Endothelial cell (in vitro differentiated cells): Measurements from ENCODE around the gene CACNA1B. TPM values are rescaled to one million over a fixed set of nuclear protein-coding genes. Genes with fewer than 3 reads are reported as not detected.
A peak's percentile ranks its signal among the peaks of the same experiment; 100 is the strongest.
"Not testable (repeated sequence)": the region's sequence is repeated elsewhere in the genome, so short reads cannot be mapped to it uniquely, and the experiment has no call there.

Source experiments
- DNase-seq: peaks from one replicate; pipeline ENCODE4 v3.0.0; 2021; ENCODE audit warnings: low spot score
- H3K27ac Mint-ChIP-seq: one replicate; pipeline ENCODE4 v1.8.0; 2021; ENCODE audit warnings: mixed read lengths, inconsistent platforms; ENCODE audit not compliant: unreplicated experiment
- H3K27me3 Mint-ChIP-seq: one replicate; pipeline ENCODE4 v1.8.0; 2021; ENCODE audit warnings: mild to moderate bottlenecking, moderate library complexity, mixed read lengths, inconsistent platforms; ENCODE audit not compliant: unreplicated experiment
- H3K36me3 Mint-ChIP-seq: one replicate; pipeline ENCODE4 v1.8.0; 2021; ENCODE audit warnings: mild to moderate bottlenecking, low read depth, mixed read lengths, inconsistent platforms; ENCODE audit not compliant: unreplicated experiment
- H3K4me1 Mint-ChIP-seq: one replicate; pipeline ENCODE4 v1.8.0; 2021; ENCODE audit warnings: mild to moderate bottlenecking, mixed read lengths, inconsistent platforms; ENCODE audit not compliant: unreplicated experiment
- H3K4me3 Mint-ChIP-seq: one replicate; pipeline ENCODE4 v1.8.0; 2021; ENCODE audit warnings: mild to moderate bottlenecking, mixed read lengths, inconsistent platforms; ENCODE audit not compliant: unreplicated experiment
- H3K9me3 Mint-ChIP-seq: one replicate; pipeline ENCODE4 v1.8.0; 2021; ENCODE audit warnings: mixed read lengths, inconsistent platforms; ENCODE audit not compliant: unreplicated experiment
- CTCF ChIP-seq: fragments of 200-600 bp; sonication (generic); IDR thresholded peaks from one replicate; pipeline ENCODE4 v1.5.0; 2021; ENCODE audit warnings: antibody characterized with exemption; ENCODE audit not compliant: unreplicated experiment
- long read RNA-seq: library from polyadenylated mRNA; unstranded; transcript quantifications from one replicate; pipeline ENCODE4 v2.0.0, GENCODE V29; 2020; ENCODE audit not compliant: unreplicated experiment
- total RNA-seq: library from RNA; stranded (reverse); fragmentation: NEBNext Ultra II Directional; extraction: Animal tissue kit (Norgen Biotek cat#: 25700); gene quantifications from one replicate; pipeline ENCODE4 v1.2.1, GENCODE V29; 2021; ENCODE audit not compliant: unreplicated experiment

Gene CACNA1B
- total RNA-seq, result 2.0 TPM
- long read RNA-seq, partial matches to known transcripts, result 2 of 2 reads
- long read RNA-seq, other reads (novel, unspliced or antisense), result 0 of 2 reads

- H3K4me3 Mint-ChIP-seq, result peak within 1 kb of the TSS; percentile 82
- H3K27ac Mint-ChIP-seq, H3K4me1 Mint-ChIP-seq, H3K36me3 Mint-ChIP-seq, H3K9me3 Mint-ChIP-seq: not testable (repeated sequence)
- H3K27me3 Mint-ChIP-seq, result peaks cover 20% of the 10 kb centered on the region
- DNase-seq, result peak; percentile 44
Observed at GRCh38 chr9:137877506-137878122, at the start of gene CACNA1B. CACNA1B (plus strand) TSS chr9:137877782; CDS start chr9:137877934, 152 bp downstream.

- peaks cover 3% of the 10 kb centered on the region for H3K4me1 Mint-ChIP-seq
- H3K27ac Mint-ChIP-seq, result no peak overlapping the region
- no peak overlapping the region for H3K4me3 Mint-ChIP-seq
- no peak for DNase-seq
- H3K36me3 Mint-ChIP-seq, result peaks cover 47% of the 10 kb centered on the region
- peaks cover 4% of the 10 kb centered on the region for H3K27me3 Mint-ChIP-seq
- TF ChIP-seq CTCF, result no peak
- no peaks in the 10 kb centered on the region for H3K9me3 Mint-ChIP-seq
Observed at GRCh38 chr9:137827908-137828526, 49.6 kb upstream of the CACNA1B start.

- DNase-seq, result peak; percentile 52
- Mint-ChIP-seq H3K4me3 (peak overlapping the region; percentile 47), H3K36me3 (peaks cover 46% of the 10 kb centered on the region), H3K27ac (no peak overlapping the region), H3K4me1 (peaks cover 3% of the 10 kb centered on the region), H3K9me3 (no peaks in the 10 kb centered on the region), H3K27me3 (peaks cover 4% of the 10 kb centered on the region)
- no peak for TF ChIP-seq CTCF
Observed at GRCh38 chr9:137828527-137829259, 48.9 kb upstream of the CACNA1B start.

GRCh38 chr9:137829260-137829996 lies 48.2 kb upstream of the CACNA1B start:
- no peak for DNase-seq
- peak overlapping the region; percentile 47 for H3K4me3 Mint-ChIP-seq
- H3K9me3 Mint-ChIP-seq, result no peaks in the 10 kb centered on the region
- peaks cover 3% of the 10 kb centered on the region for H3K4me1 Mint-ChIP-seq
- no peak overlapping the region for H3K27ac Mint-ChIP-seq
- no peak for TF ChIP-seq CTCF
- H3K36me3 Mint-ChIP-seq, result peaks cover 38% of the 10 kb centered on the region
- H3K27me3 Mint-ChIP-seq, result peaks cover 5% of the 10 kb centered on the region

GRCh38 chr9:137832191-137832700 lies 45.3 kb upstream of the CACNA1B start:
- DNase-seq, result no peak
- TF ChIP-seq CTCF, result no peak
- Mint-ChIP-seq H3K27me3 (peaks cover 9% of the 10 kb centered on the region), H3K4me1 (no peaks in the 10 kb centered on the region), H3K4me3 (no peak overlapping the region), H3K36me3 (peaks cover 21% of the 10 kb centered on the region), H3K9me3 (no peaks in the 10 kb centered on the region), H3K27ac (no peak overlapping the region)
